ENCODE results near the gene SET. TPM values are rescaled to one million over a fixed set of nuclear protein-coding genes. Genes with fewer than 3 reads are reported as not detected.
A peak's percentile ranks its signal among the peaks of the same experiment; 100 is the strongest.

SET gene
- total RNA-seq, 6 donors from 2014 or later, result 73.3 to 222 (median 177) TPM

DNA sequence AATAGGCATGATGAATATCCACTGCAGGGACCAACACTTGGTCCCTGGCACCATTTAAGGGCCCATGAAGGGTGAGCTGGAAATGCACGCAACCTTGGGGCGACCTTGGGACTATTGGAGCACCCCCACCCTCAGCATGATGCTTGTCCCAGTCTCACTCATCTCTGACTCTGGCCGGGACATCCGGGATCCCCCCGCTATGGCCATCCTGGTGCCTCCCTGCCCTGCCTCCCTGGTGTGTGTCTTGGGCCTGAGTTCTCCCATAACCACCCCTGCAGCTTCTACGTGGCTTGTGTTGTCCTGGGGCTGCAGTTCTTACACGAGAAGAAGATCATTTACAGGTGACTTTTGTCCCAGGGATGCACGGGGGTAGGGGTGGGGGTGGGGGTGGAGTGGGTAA, 29.0 kb downstream of the SET start:
- DNase-seq (no peak), ATAC-seq (ENCODE audit: low FRiP score in 2 of 2) (no peak)
- Histone ChIP-seq H3K4me1 (peaks cover 1 to 19% (median 6%) of the 10 kb centered on the region in 4 donors), H3K9me3 (no peaks in the 10 kb centered on the region), H3K36me3 (peaks cover 0 to 52% (median 28%) of the 10 kb centered on the region in 4 donors), H3K27ac (no peak overlapping the region), H3K4me3 (no peak overlapping the region), H3K27me3 (no peaks in the 10 kb centered on the region)
- WGBS, 2 donors, result 83 to 91% methylated on average over 6 to 8 of the region's 8 CpGs
- TF ChIP-seq, protein P1, sequence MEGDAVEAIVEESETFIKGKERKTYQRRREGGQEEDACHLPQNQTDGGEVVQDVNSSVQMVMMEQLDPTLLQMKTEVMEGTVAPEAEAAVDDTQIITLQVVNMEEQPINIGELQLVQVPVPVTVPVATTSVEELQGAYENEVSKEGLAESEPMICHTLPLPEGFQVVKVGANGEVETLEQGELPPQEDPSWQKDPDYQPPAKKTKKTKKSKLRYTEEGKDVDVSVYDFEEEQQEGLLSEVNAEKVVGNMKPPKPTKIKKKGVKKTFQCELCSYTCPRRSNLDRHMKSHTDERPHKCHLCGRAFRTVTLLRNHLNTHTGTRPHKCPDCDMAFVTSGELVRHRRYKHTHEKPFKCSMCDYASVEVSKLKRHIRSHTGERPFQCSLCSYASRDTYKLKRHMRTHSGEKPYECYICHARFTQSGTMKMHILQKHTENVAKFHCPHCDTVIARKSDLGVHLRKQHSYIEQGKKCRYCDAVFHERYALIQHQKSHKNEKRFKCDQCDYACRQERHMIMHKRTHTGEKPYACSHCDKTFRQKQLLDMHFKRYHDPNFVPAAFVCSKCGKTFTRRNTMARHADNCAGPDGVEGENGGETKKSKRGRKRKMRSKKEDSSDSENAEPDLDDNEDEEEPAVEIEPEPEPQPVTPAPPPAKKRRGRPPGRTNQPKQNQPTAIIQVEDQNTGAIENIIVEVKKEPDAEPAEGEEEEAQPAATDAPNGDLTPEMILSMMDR (IDR thresholded peaks at IDR 0.05), result no peak
- TF ChIP-seq EP300 (IDR thresholded peaks at IDR 0.05) (no peak), POLR2A (IDR thresholded peaks at IDR 0.05) (no peak), POLR2AphosphoS5 (IDR thresholded peaks at IDR 0.05) (no peak)

DNA sequence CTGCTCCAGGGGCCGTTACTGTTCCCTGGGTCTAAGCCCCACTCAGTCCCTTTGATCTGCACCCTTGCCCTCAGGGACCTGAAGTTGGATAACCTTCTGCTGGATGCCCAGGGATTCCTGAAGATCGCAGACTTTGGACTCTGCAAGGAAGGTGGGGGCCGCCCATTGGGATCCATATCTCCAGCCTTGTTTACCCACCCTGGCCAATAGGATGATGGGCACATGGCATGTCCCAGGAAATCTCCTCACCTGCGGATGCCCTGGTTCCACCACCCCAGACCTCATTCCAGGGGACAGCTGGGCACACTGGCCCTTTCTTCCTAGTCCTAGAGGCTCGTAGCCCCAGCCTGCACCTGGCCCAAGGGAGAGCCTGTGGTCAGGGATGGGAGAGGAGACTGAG, 29.5 kb downstream of the SET start:
- no peaks in the 10 kb centered on the region for H3K27me3 ChIP-seq
- TF ChIP-seq POLR2A (IDR thresholded peaks at IDR 0.05), result no peak
- TF ChIP-seq POLR2AphosphoS5 (IDR thresholded peaks at IDR 0.05), result no peak
- no peak for TF ChIP-seq EP300 (IDR thresholded peaks at IDR 0.05)
- TF ChIP-seq, protein P1 (IDR thresholded peaks at IDR 0.05), result no peak
- no peak overlapping the region for H3K4me3 ChIP-seq
- H3K9me3 ChIP-seq, result no peaks in the 10 kb centered on the region
- H3K36me3 ChIP-seq, result peaks cover 0 to 48% (median 26%) of the 10 kb centered on the region in 4 donors
- H3K4me1 ChIP-seq, result peaks cover 5 to 23% (median 10%) of the 10 kb centered on the region in 4 donors
- WGBS, 2 donors, result 93 to 100% methylated on average over 5 of the region's 5 CpGs
- no peak overlapping the region for H3K27ac ChIP-seq
- ATAC-seq (ENCODE audit: low FRiP score in 2 of 2), result no peak
- DNase-seq, result no peak

GRCh38 chr9:128719919-128720605, 31.0 kb downstream of the SET start:
- H3K27ac ChIP-seq, result peak overlapping the region in 2 of 4 donors; percentile 15 to 44
- H3K4me3 ChIP-seq, result no peak overlapping the region
- H3K9me3 ChIP-seq, result no peaks in the 10 kb centered on the region
- peaks cover 0 to 32% (median 19%) of the 10 kb centered on the region in 4 donors for H3K36me3 ChIP-seq
- peak in 1 of 2 donors; percentile 74 for DNase-seq
- 89 to 95% methylated on average over 18 to 26 of the region's 30 CpGs for WGBS, 2 donors
- peaks cover 16 to 34% (median 18%) of the 10 kb centered on the region in 4 donors for H3K4me1 ChIP-seq
- ATAC-seq (ENCODE audit: low FRiP score in 2 of 2), result no peak
- TF ChIP-seq EP300 (IDR thresholded peaks at IDR 0.05), result no peak
- TF ChIP-seq POLR2A (IDR thresholded peaks at IDR 0.05), result no peak
- H3K27me3 ChIP-seq, result no peaks in the 10 kb centered on the region

- Histone ChIP-seq H3K27ac (no peak overlapping the region), H3K4me3 (no peak overlapping the region), H3K9me3 (no peaks in the 10 kb centered on the region), H3K27me3 (no peaks in the 10 kb centered on the region), H3K36me3 (peaks cover 0 to 29% (median 18%) of the 10 kb centered on the region in 4 donors), H3K4me1 (peaks cover 17 to 36% (median 18%) of the 10 kb centered on the region in 4 donors)
- 93 to 94% methylated on average over 18 to 22 of the region's 22 CpGs for WGBS, 2 donors
- ATAC-seq (ENCODE audit: low FRiP score in 2 of 2) (no peak), DNase-seq (no peak)
- TF ChIP-seq, protein P1 (IDR thresholded peaks at IDR 0.05), result no peak
- no peak for TF ChIP-seq POLR2A (IDR thresholded peaks at IDR 0.05)
- no peak for TF ChIP-seq EP300 (IDR thresholded peaks at IDR 0.05)
- no peak for TF ChIP-seq POLR2AphosphoS5 (IDR thresholded peaks at IDR 0.05)
Observed at GRCh38 chr9:128720841-128721486, 31.9 kb downstream of the SET start.

GRCh38 chr9:128721487-128722010, 32.5 kb downstream of the SET start:
- DNase-seq, result peak in 1 of 2 donors; percentile 80
- peaks cover 17 to 36% (median 18%) of the 10 kb centered on the region in 4 donors for H3K4me1 ChIP-seq
- no peak for ATAC-seq (ENCODE audit: low FRiP score in 2 of 2)
- H3K9me3 ChIP-seq, result no peaks in the 10 kb centered on the region
- no peak overlapping the region for H3K27ac ChIP-seq
- H3K27me3 ChIP-seq, result no peaks in the 10 kb centered on the region
- no peak overlapping the region for H3K4me3 ChIP-seq
- peaks cover 0 to 28% (median 17%) of the 10 kb centered on the region in 4 donors for H3K36me3 ChIP-seq
- TF ChIP-seq, protein P1 (IDR thresholded peaks at IDR 0.05), result no peak
- TF ChIP-seq POLR2AphosphoS5 (IDR thresholded peaks at IDR 0.05) (no peak), POLR2A (IDR thresholded peaks at IDR 0.05) (no peak), EP300 (IDR thresholded peaks at IDR 0.05) (no peak)
- WGBS, 2 donors, result 91 to 94% methylated on average over 14 to 15 of the region's 18 CpGs
